Gastrocnemius medialis (tissue), 4 donors: ENCODE measurements around the gene RALGAPA2. TPM values are rescaled to one million over a fixed set of nuclear protein-coding genes. Genes with fewer than 3 reads are reported as not detected.

Source experiments
- ATAC-seq, 2 donors: fragments of 150-250 bp; one replicate each; pipeline ENCODE4 v1.9.1; 2016
- DNase-seq, 2 donors: peaks; one replicate each; pipeline ENCODE4 v3.0.0-alpha.2; 2019
- H3K27ac ChIP-seq, 4 donors: fragments of 200-600 bp; sonication (generic); 1 replicate in 1 of 4; 2 replicates in 3 of 4; pipeline ENCODE4 v1.5.1; 2016 to 2018; ENCODE audit warnings: mild to moderate bottlenecking in 2 of 4, moderate library complexity in 1 of 4
- H3K27me3 ChIP-seq, 3 donors: fragments of 200-600 bp; sonication (generic) in 2 of 3; 1 replicate in 1 of 3; 2 replicates in 2 of 3; pipeline versions ENCODE4 v1.5.1 to v1.6.0; 2016 to 2019; ENCODE audit warnings: mild to moderate bottlenecking in 1 of 3, moderate library complexity in 1 of 3
- H3K36me3 ChIP-seq, 2 donors: fragments of 200-600 bp; sonication (generic) in 1 of 2; one replicate each; pipeline ENCODE4 v1.5.1; 2017 to 2018
- H3K4me1 ChIP-seq, 2 donors: fragments of 200-600 bp; sonication (generic) in 1 of 2; one replicate each; pipeline ENCODE4 v1.5.1; 2016 to 2017; ENCODE audit warnings: mild to moderate bottlenecking in 2 of 2
- H3K4me3 ChIP-seq, 4 donors: fragments of 200-600 bp; sonication (generic) in 3 of 4; 1 replicate in 1 of 4; 2 replicates in 3 of 4; pipeline ENCODE4 v1.5.1; 2016 to 2019; ENCODE audit warnings: mild to moderate bottlenecking in 2 of 4
- H3K9me3 ChIP-seq, 3 donors: fragments of 200-600 bp; sonication (generic) in 2 of 3; 1 replicate in 1 of 3; 2 replicates in 2 of 3; pipeline ENCODE4 v1.5.1; 2016 to 2019
- CTCF ChIP-seq, 5 experiments: fragments of 450-650 bp in 3 of 5; fragments of 200-600 bp in 2 of 5; sonication (generic) in 2 of 5; IDR thresholded peaks in 4 of 5; conservative IDR thresholded peaks in 1 of 5; 1 replicate in 4 of 5; 2 replicates in 1 of 5; pipeline ENCODE4 v1.5.1; 2016 to 2019; ENCODE audit warnings: antibody characterized with exemption in 5 of 5, mild to moderate bottlenecking in 3 of 5, moderate library complexity in 3 of 5
- POLR2A ChIP-seq, 2 donors: fragments of 450-650 bp; IDR thresholded peaks; one replicate each; pipeline ENCODE4 v1.6.1; 2017; ENCODE audit warnings: antibody characterized with exemption in 2 of 2, mild to moderate bottlenecking in 2 of 2, moderate library complexity in 2 of 2
- in situ Hi-C, 4 donors: fragments of 200-750 bp; cut with MboI; loops; one replicate each; pipeline versions ENCODE4 v1.15.0 to v1.8.0; 2017; ENCODE audit warnings: low sequenced_read_pairs in 4 of 4
- intact Hi-C: fragments of 100-400 bp; cut with DNase I; formaldehyde crosslinking; loops from one replicate; pipeline ENCODE4 v1.15.1; 2023; ENCODE audit warnings: low total_unique reads
- total RNA-seq, 4 donors: library from RNA; depleted of rRNA; stranded (reverse); fragments of >200 nt; gene quantifications; one replicate each; pipeline versions ENCODE4 v1.1.0 to v1.2.3, GENCODE V29; 2016

The RALGAPA2 gene
- total RNA-seq, 4 donors from 2014 or later = 43.2 to 56.9 (median 52.0) TPM

- Histone ChIP-seq H3K27me3 (no peaks in the 10 kb centered on the region), H3K4me1 (no peaks in the 10 kb centered on the region), H3K9me3 (no peaks in the 10 kb centered on the region), H3K27ac (no peak overlapping the region), H3K36me3 (peaks cover 0 to 29% of the 10 kb centered on the region in 2 donors), H3K4me3 (no peak overlapping the region)
- DNase-seq = no peak
- no peak for ATAC-seq
- intact Hi-C loops (no loop called here), in situ Hi-C loops (no loop called here)
- TF ChIP-seq CTCF (IDR thresholded peaks at IDR 0.05 in 4 of 5, conservative IDR thresholded peaks at IDR 0.05 in 1 of 5) (no peak), POLR2A (IDR thresholded peaks at IDR 0.05) (no peak)
Measured at GRCh38 chr20:20611167-20611566, 101.3 kb downstream of the RALGAPA2 start.

GRCh38 chr20:20609522-20609921 lies 102.9 kb downstream of the RALGAPA2 start:
- H3K36me3 ChIP-seq = peaks cover 0 to 29% of the 10 kb centered on the region in 2 donors
- H3K27me3 ChIP-seq = no peaks in the 10 kb centered on the region
- in situ Hi-C loops = no loop called here
- DNase-seq = peak in 1 of 2 donors; percentile 25
- H3K9me3 ChIP-seq = no peaks in the 10 kb centered on the region
- H3K4me3 ChIP-seq = no peak overlapping the region
- no peak for ATAC-seq
- intact Hi-C loops = no loop called here
- TF ChIP-seq POLR2A (IDR thresholded peaks at IDR 0.05) (no peak), CTCF (IDR thresholded peaks at IDR 0.05 in 4 of 5, conservative IDR thresholded peaks at IDR 0.05 in 1 of 5) (no peak)
- no peak overlapping the region for H3K27ac ChIP-seq
- no peaks in the 10 kb centered on the region for H3K4me1 ChIP-seq

- DNase-seq (no peak), ATAC-seq (no peak)
- Histone ChIP-seq H3K27ac (no peak overlapping the region), H3K4me1 (no peaks in the 10 kb centered on the region), H3K4me3 (no peak overlapping the region), H3K27me3 (no peaks in the 10 kb centered on the region), H3K36me3 (peaks cover 0 to 27% of the 10 kb centered on the region in 2 donors), H3K9me3 (no peaks in the 10 kb centered on the region)
- in situ Hi-C loops = no loop called here
- intact Hi-C loops = no loop called here
- TF ChIP-seq CTCF (IDR thresholded peaks at IDR 0.05 in 4 of 5, conservative IDR thresholded peaks at IDR 0.05 in 1 of 5) (no peak), POLR2A (IDR thresholded peaks at IDR 0.05) (no peak)
Measured at GRCh38 chr20:20608641-20609040, 103.8 kb downstream of the RALGAPA2 start.

GRCh38 chr20:20608041-20608440 lies 104.4 kb downstream of the RALGAPA2 start:
- ATAC-seq (no peak), DNase-seq (no peak)
- H3K9me3 ChIP-seq = no peaks in the 10 kb centered on the region
- peaks cover 0 to 22% of the 10 kb centered on the region in 2 donors for H3K36me3 ChIP-seq
- no peak overlapping the region for H3K27ac ChIP-seq
- H3K4me1 ChIP-seq = no peaks in the 10 kb centered on the region
- no peaks in the 10 kb centered on the region for H3K27me3 ChIP-seq
- no peak for TF ChIP-seq POLR2A (IDR thresholded peaks at IDR 0.05)
- TF ChIP-seq CTCF (IDR thresholded peaks at IDR 0.05 in 4 of 5, conservative IDR thresholded peaks at IDR 0.05 in 1 of 5) = no peak
- intact Hi-C loops = no loop called here
- in situ Hi-C loops = no loop called here
- H3K4me3 ChIP-seq = no peak overlapping the region

GRCh38 chr20:20606881-20607280 lies 105.6 kb downstream of the RALGAPA2 start:
- in situ Hi-C loops (no loop called here), intact Hi-C loops (no loop called here)
- ATAC-seq (no peak), DNase-seq (no peak)
- Histone ChIP-seq H3K36me3 (peaks cover 0 to 22% of the 10 kb centered on the region in 2 donors), H3K9me3 (no peaks in the 10 kb centered on the region), H3K27me3 (no peaks in the 10 kb centered on the region), H3K4me1 (no peaks in the 10 kb centered on the region), H3K27ac (no peak overlapping the region), H3K4me3 (no peak overlapping the region)
- TF ChIP-seq CTCF (IDR thresholded peaks at IDR 0.05 in 4 of 5, conservative IDR thresholded peaks at IDR 0.05 in 1 of 5) = no peak
- TF ChIP-seq POLR2A (IDR thresholded peaks at IDR 0.05) = no peak
